ENCODE measurements around the gene DYNC2I2.

DYNC2I2 gene

GRCh38 chr9:128633601-128634000 is 23.0 kb downstream of the DYNC2I2 start:
- peaks cover 7% of the 10 kb centered on the region; the same call in 1 of the 2 replicates for H3K36me3 ChIP-seq (replicated peaks; ENCODE audit: insufficient read depth, low read length)

GRCh38 chr9:128633057-128633456 is 23.6 kb downstream of the DYNC2I2 start:
- Histone ChIP-seq H3F3A (ENCODE audit: insufficient read depth, low read length) (no peaks in the 10 kb centered on the region), H3K79me2 (ENCODE audit: low read length) (no peaks in the 10 kb centered on the region), H3K9me2 (replicated peaks; ENCODE audit: insufficient read depth, low read length) (no peaks in the 10 kb centered on the region), H2AFZ (ENCODE audit: low read length) (no peak overlapping the region), H3K4me2 (ENCODE audit: low read depth, low read length) (no peak overlapping the region), H4K20me1 (ENCODE audit: insufficient read depth, low read length) (no peaks in the 10 kb centered on the region), H3K36me3 (replicated peaks; ENCODE audit: insufficient read depth, low read length) (peaks cover 7% of the 10 kb centered on the region; the same call in 1 of the 2 replicates), H3K27me3 (replicated peaks; ENCODE audit: insufficient read depth, low read length) (no peaks in the 10 kb centered on the region), H3K9me3 (replicated peaks; ENCODE audit: insufficient read depth, low read length) (no peaks in the 10 kb centered on the region), H3K9ac (ENCODE audit: low read length) (no peak overlapping the region), H3K27ac (ENCODE audit: low read length) (no peak overlapping the region), H3K4me3 (ENCODE audit: low read length) (no peak overlapping the region), H3K4me1 (ENCODE audit: low read length) (no peaks in the 10 kb centered on the region)
- DNase-seq, result no peak
- TF ChIP-seq CTCF (IDR thresholded peaks at IDR 0.05; ENCODE audit: low read length) (no peak), EZH2phosphoT487 (IDR thresholded peaks at IDR 0.05; ENCODE audit: low read length) (no peak), EZH2 (optimal IDR thresholded peaks at IDR 0.05; ENCODE audit: low read depth, low read length) (no peak)

More at GRCh38 chr9:128633601-128634000, 23.0 kb downstream of the DYNC2I2 start:
- no peaks in the 10 kb centered on the region for H3K9me3 ChIP-seq (replicated peaks; ENCODE audit: insufficient read depth, low read length)
- no peak for DNase-seq
- H3F3A ChIP-seq (ENCODE audit: insufficient read depth, low read length), result no peaks in the 10 kb centered on the region
- no peak overlapping the region for H3K4me3 ChIP-seq (ENCODE audit: low read length)
- H3K9ac ChIP-seq (ENCODE audit: low read length), result no peak overlapping the region
- H3K27me3 ChIP-seq (replicated peaks; ENCODE audit: insufficient read depth, low read length), result no peaks in the 10 kb centered on the region
- H3K4me2 ChIP-seq (ENCODE audit: low read depth, low read length), result no peak overlapping the region
- TF ChIP-seq CTCF (IDR thresholded peaks at IDR 0.05; ENCODE audit: low read length), result no peak
- no peak for TF ChIP-seq EZH2phosphoT487 (IDR thresholded peaks at IDR 0.05; ENCODE audit: low read length)
- TF ChIP-seq EZH2 (optimal IDR thresholded peaks at IDR 0.05; ENCODE audit: low read depth, low read length), result no peak
- no peaks in the 10 kb centered on the region for H3K79me2 ChIP-seq (ENCODE audit: low read length)
- H3K4me1 ChIP-seq (ENCODE audit: low read length), result no peaks in the 10 kb centered on the region
- no peaks in the 10 kb centered on the region for H3K9me2 ChIP-seq (replicated peaks; ENCODE audit: insufficient read depth, low read length)
- no peak overlapping the region for H2AFZ ChIP-seq (ENCODE audit: low read length)
- H4K20me1 ChIP-seq (ENCODE audit: insufficient read depth, low read length), result no peaks in the 10 kb centered on the region
- no peak overlapping the region for H3K27ac ChIP-seq (ENCODE audit: low read length)

- H2AFZ ChIP-seq (ENCODE audit: low read length), result no peak overlapping the region
- H3K79me2 ChIP-seq (ENCODE audit: low read length), result no peaks in the 10 kb centered on the region
- H3F3A ChIP-seq (ENCODE audit: insufficient read depth, low read length), result no peaks in the 10 kb centered on the region
- H3K4me3 ChIP-seq (ENCODE audit: low read length), result no peak overlapping the region
- no peaks in the 10 kb centered on the region for H3K27me3 ChIP-seq (replicated peaks; ENCODE audit: insufficient read depth, low read length)
- H3K4me1 ChIP-seq (ENCODE audit: low read length), result no peaks in the 10 kb centered on the region
- no peaks in the 10 kb centered on the region for H4K20me1 ChIP-seq (ENCODE audit: insufficient read depth, low read length)
- H3K9me3 ChIP-seq (replicated peaks; ENCODE audit: insufficient read depth, low read length), result no peaks in the 10 kb centered on the region
- no peak overlapping the region for H3K4me2 ChIP-seq (ENCODE audit: low read depth, low read length)
- H3K9ac ChIP-seq (ENCODE audit: low read length), result no peak overlapping the region
- H3K36me3 ChIP-seq (replicated peaks; ENCODE audit: insufficient read depth, low read length), result peaks cover 7% of the 10 kb centered on the region; the same call in 1 of the 2 replicates
- no peak overlapping the region for H3K27ac ChIP-seq (ENCODE audit: low read length)
- no peaks in the 10 kb centered on the region for H3K9me2 ChIP-seq (replicated peaks; ENCODE audit: insufficient read depth, low read length)
- DNase-seq, result no peak
- TF ChIP-seq EZH2phosphoT487 (IDR thresholded peaks at IDR 0.05; ENCODE audit: low read length) (no peak), CTCF (IDR thresholded peaks at IDR 0.05; ENCODE audit: low read length) (no peak), EZH2 (optimal IDR thresholded peaks at IDR 0.05; ENCODE audit: low read depth, low read length) (no peak)
Measured at GRCh38 chr9:128632486-128632885, 24.2 kb downstream of the DYNC2I2 start.

Measured in MM.1S (cell line).